AG04450 (cell line): ENCODE data around the gene PEX19. TPM values are rescaled to one million over a fixed set of nuclear protein-coding genes. Genes with fewer than 3 reads are reported as not detected.

ENCODE experiments used
- CTCF ChIA-PET: fragments of 300-600, 350-600 bp; formaldehyde crosslinking; extraction: SDS; loops from one replicate; lab custom pipeline; 2022; ENCODE audit warnings: antibody characterized with exemption, inconsistent platforms; lab: Charles Lee
- POLR2A ChIA-PET: fragments of 350-600 bp; formaldehyde crosslinking; extraction: SDS; loops from one replicate; lab custom pipeline; 2021; ENCODE audit warnings: antibody characterized with exemption, inconsistent platforms; lab: Yijun Ruan, JAX
- DNase-seq: peaks from one replicate; pipeline ENCODE4 v3.0.0-alpha.2; 2011; ENCODE audit warnings: low read depth, low spot score
- H3K27ac ChIP-seq: one replicate; pipeline ENCODE4 v1.5.1; 2012; ENCODE audit warnings: low read depth, low read length, control low read depth
- H3K27me3 ChIP-seq: one replicate; pipeline ENCODE4 v1.6.0; 2012; ENCODE audit warnings: low read length; ENCODE audit not compliant: control insufficient read depth, insufficient read depth
- H3K4me3 ChIP-seq: 2 replicates; pipeline ENCODE4 v1.5.1; 2011; ENCODE audit warnings: mild to moderate bottlenecking, low read depth, low read length, control low read depth
- H3K9me3 ChIP-seq: 2 replicates; pipeline ENCODE4 v1.5.1; 2012; ENCODE audit warnings: low read length; ENCODE audit not compliant: control insufficient read depth, insufficient read depth
- CTCF ChIP-seq: IDR thresholded peaks from 2 replicates; pipeline ENCODE4 v1.5.1; 2011; ENCODE audit warnings: low read depth, low read length, control low read depth, inconsistent platforms
- polyA plus RNA-seq: library from polyadenylated mRNA; depleted of rRNA; stranded (reverse); fragments of >200 nt; gene quantifications from 2 replicates; pipeline ENCODE4 v1.2.3, GENCODE V29; 2011

Gene PEX19
- polyA plus RNA-seq, 1 experiment, result 87.5 TPM

DNA sequence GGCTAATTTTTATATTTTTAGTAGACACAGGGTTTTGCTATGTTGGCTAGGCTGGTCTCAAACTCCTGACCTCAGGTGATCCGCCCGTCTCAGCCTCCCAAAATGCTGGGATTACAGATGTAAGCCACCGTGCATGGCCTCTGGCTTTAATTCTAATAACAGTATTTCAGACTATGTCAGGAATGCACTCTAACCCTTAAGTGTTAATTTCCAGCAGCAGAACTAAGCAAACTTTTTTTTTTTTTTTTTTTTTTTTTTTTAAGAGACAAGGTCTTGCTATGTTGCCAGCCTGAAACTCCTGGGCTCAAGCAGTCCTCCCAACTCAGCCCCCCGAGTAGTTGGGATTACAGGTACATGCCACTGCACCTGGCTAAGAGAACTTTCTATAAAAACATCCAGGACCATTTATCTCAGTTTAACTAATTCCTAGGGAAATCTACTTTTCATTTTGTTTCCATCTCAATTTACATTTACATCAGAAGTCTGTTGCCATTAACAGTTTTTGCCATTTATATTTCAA, 29.1 kb downstream of the PEX19 start:
- Histone ChIP-seq H3K27me3 (no peaks in the 10 kb centered on the region), H3K27ac (no peak overlapping the region), H3K9me3 (no peaks in the 10 kb centered on the region), H3K4me3 (no peak overlapping the region)
- ChIA-PET POLR2A (no interaction called here), CTCF (interaction anchor here (1.1 to 8.0 kb wide), 2 partner anchors 62 to 170 kb away, joined by 5 to 73 read pairs; no protein-coding TSS in a partner anchor)
- no peak for DNase-seq
- no peak for TF ChIP-seq CTCF

GRCh38 chr1:160251687-160252526, 33.0 kb downstream of the PEX19 start:
- POLR2A ChIA-PET, result interaction anchor here (0.5 to 3.4 kb wide), 10 partner anchors 9 to 166 kb away, joined by 3 to 12 read pairs (median 4); partner anchors contain the start of genes CASQ1, DCAF8, IGSF8 and PEX19
- H3K27ac ChIP-seq, result no peak overlapping the region

DNA sequence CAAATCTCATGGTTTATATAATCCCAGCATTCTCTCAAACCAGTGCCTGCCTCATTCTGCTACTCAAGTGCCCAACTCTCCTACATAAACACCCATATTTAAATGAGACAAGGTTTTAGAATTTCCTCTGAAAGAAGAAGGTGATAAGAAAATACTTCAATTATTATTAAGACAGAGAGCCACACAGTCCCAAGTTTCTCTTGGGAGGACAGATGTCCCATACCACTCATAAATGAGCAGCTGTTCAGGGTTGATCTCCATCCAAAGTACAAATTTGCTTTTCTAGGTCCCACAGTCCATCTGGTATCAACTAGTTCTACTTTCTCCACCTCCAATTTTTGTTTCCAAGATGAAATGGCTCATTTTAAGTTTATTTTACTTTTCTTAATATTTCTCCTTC, 33.9 kb downstream of the PEX19 start:
- H3K27me3 ChIP-seq, result no peaks in the 10 kb centered on the region
- CTCF ChIA-PET, result interaction anchor here (1.0 to 8.0 kb wide), 19 partner anchors 9 to 165 kb away, joined by 3 to 147 read pairs (median 19); partner anchors contain the start of genes CASQ1, DCAF8 and IGSF8
- no peaks in the 10 kb centered on the region for H3K9me3 ChIP-seq
- POLR2A ChIA-PET, result no interaction called here
- no peak for TF ChIP-seq CTCF
- H3K4me3 ChIP-seq, result no peak overlapping the region
- H3K27ac ChIP-seq, result no peak overlapping the region
- no peak for DNase-seq

More at GRCh38 chr1:160251687-160252526, 33.0 kb downstream of the PEX19 start:
- DNase-seq, result peak; percentile 49
- Histone ChIP-seq H3K9me3 (no peaks in the 10 kb centered on the region), H3K27me3 (no peaks in the 10 kb centered on the region), H3K4me3 (no peak overlapping the region)
- CTCF ChIA-PET, result interaction anchor here (0.6 to 8.0 kb wide), 55 partner anchors 9 to 244 kb away, joined by 3 to 147 read pairs (median 5); partner anchors contain the start of genes ATP1A2, CASQ1, COPA and DCAF8
- TF ChIP-seq CTCF, result peak; percentile 76

DNA sequence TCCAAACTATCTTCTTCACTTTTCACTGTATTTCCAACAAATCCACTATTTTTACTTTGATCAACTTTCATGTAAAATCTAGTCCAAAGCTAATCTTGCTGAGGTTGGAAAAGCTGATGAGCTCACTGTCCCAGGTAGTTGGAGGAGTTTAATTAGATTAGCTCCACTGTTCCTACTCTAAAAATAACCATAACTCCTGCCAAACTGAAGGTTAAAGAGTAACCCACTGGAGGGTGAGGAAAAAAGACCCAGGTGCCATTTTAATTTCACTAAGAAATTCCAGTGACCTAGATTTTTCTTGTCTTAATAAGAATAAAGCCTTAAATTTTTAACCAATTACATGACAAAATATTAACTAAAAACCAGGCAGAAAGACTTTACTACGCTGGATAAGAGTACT, 37.9 kb downstream of the PEX19 start:
- POLR2A ChIA-PET, result no interaction called here
- CTCF ChIA-PET, result interaction anchor here (0.9 to 7.5 kb wide), 5 partner anchors 18 to 56 kb away, joined by 3 to 147 read pairs (median 6); partner anchors contain the start of gene CASQ1
- no peak overlapping the region for H3K4me3 ChIP-seq
- DNase-seq, result no peak
- no peaks in the 10 kb centered on the region for H3K27me3 ChIP-seq
- no peak overlapping the region for H3K27ac ChIP-seq
- TF ChIP-seq CTCF, result no peak
- no peaks in the 10 kb centered on the region for H3K9me3 ChIP-seq
